ENCODE results near the gene SH3TC2.

- TF ChIP-seq POLR2AphosphoS5 (IDR thresholded peaks at IDR 0.05; ENCODE audit: low read depth, low read length) (no peak), FOXP2 (optimal IDR thresholded peaks at IDR 0.05; ENCODE audit: borderline replicate concordance, extremely low read depth, extremely low read length, insufficient read depth) (no peak), SIN3A (IDR thresholded peaks at IDR 0.05; ENCODE audit: borderline replicate concordance, insufficient read depth, low read length) (no peak), TAF1 (IDR thresholded peaks at IDR 0.05; ENCODE audit: borderline replicate concordance, insufficient read depth, low read length) (no peak)
Observed at GRCh38 chr5:149060325-149060724, 2.5 kb downstream of the SH3TC2 start.

Measured in PFSK-1 (cell line).